Left lung (tissue), 10 donors: Measurements from ENCODE around the gene DSE. TPM values are rescaled to one million over a fixed set of nuclear protein-coding genes. Genes with fewer than 3 reads are reported as not detected.

ENCODE experiments used
- ATAC-seq: fragments of 200-7000 bp; cut with Tn5 transposase; one replicate; pipeline ENCODE4 v1.9.1; 2020; ENCODE audit warnings: moderate library complexity
- DNase-seq, 4 donors: peaks; one replicate each; pipeline ENCODE4 v3.0.0-alpha.2; 2013 to 2020
- H3K27ac ChIP-seq, 2 donors: fragments of 200-600 bp; sonication (generic) in 1 of 2; one replicate each; pipeline versions ENCODE4 v1.5.0 to v1.8.0; 2020 to 2021
- H3K27me3 ChIP-seq, 2 donors: fragments of 200-600 bp; sonication (generic) in 1 of 2; one replicate each; pipeline versions ENCODE4 v1.5.0 to v1.8.0; 2020 to 2021
- H3K36me3 ChIP-seq, 2 donors: fragments of 200-600 bp; sonication (generic) in 1 of 2; one replicate each; pipeline versions ENCODE4 v1.5.0 to v1.8.0; 2020 to 2021
- H3K4me1 ChIP-seq, 2 donors: fragments of 200-600 bp; one replicate each; pipeline ENCODE4 v1.8.0; 2021
- H3K4me3 ChIP-seq, 2 donors: fragments of 200-600 bp; sonication (generic) in 1 of 2; one replicate each; pipeline versions ENCODE4 v1.5.0 to v1.8.0; 2020 to 2021; ENCODE audit warnings: mild to moderate bottlenecking in 1 of 2
- H3K9me3 ChIP-seq, 2 donors: fragments of 200-600 bp; sonication (generic) in 1 of 2; one replicate each; pipeline versions ENCODE4 v1.5.0 to v1.8.0; 2020 to 2021
- CTCF ChIP-seq, 2 donors: fragments of 200-600 bp; sonication (generic) in 1 of 2; IDR thresholded peaks; one replicate each; pipeline versions ENCODE4 v1.5.0 to v1.8.0; 2021; ENCODE audit warnings: antibody characterized with exemption in 2 of 2
- intact Hi-C, 2 donors: fragments of 100-400 bp; cut with DNase I; formaldehyde crosslinking; loops; one replicate each; pipeline versions ENCODE4 v1.11.2 to v1.14.2; 2022
- polyA plus RNA-seq, 6 donors: library from polyadenylated mRNA; unstranded; fragments of 120-200 nt; gene quantifications; one replicate each; pipeline ENCODE4 v1.2.1, GENCODE V29; 2013; ENCODE audit not compliant: insufficient read length in 6 of 6
- total RNA-seq, 2 donors: library from RNA; stranded (reverse); fragmentation: NEBNext Ultra II Directional; extraction: Animal tissue kit (Norgen Biotek cat#: 25700); gene quantifications; one replicate each; pipeline ENCODE4 v1.2.1, GENCODE V29; 2021
- donor health status: DM: no; HTN: yes; CAD: no.
- donor health status: DM: no; HTN: no; CAD: no.

The DSE gene
- total and polyA plus RNA-seq, 8 donors = 39.7 to 85.6 (median 51.0) TPM

GRCh38 chr6:116450769-116451740, 80.3 kb downstream of the DSE start:
- intact Hi-C loops = no loop called here
- no peak overlapping the region for H3K4me3 ChIP-seq
- peak in 2 of 4 donors; percentile 66 to 80 for DNase-seq
- ATAC-seq = peak; percentile 76
- no peaks in the 10 kb centered on the region for H3K36me3 ChIP-seq
- no peaks in the 10 kb centered on the region for H3K9me3 ChIP-seq
- peaks cover 3 to 55% of the 10 kb centered on the region in 2 donors for H3K4me1 ChIP-seq
- peak overlapping the region in 1 of 2 donors; percentile 31 for H3K27ac ChIP-seq
- H3K27me3 ChIP-seq = no peaks in the 10 kb centered on the region
- TF ChIP-seq CTCF (IDR thresholded peaks at IDR 0.05) = no peak

DNA sequence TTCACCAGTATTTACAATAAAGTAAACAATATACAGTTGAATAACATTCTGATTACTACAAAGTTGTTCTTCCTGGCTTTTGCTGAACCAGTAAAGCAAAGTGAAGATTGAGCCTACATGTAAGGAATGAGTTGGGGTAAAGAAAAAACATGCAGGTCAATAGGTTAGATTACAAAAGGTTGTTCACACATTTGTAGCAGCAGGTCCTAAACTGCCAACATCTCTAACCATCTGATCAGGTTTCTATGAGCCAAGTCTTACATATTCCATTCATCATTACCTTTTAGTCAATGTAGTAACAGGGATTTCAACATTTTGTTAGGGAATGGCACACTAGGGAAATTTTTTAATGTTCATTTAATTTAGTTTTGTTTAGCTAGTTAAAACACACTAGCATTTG, 81.2 kb downstream of the DSE start:
- ATAC-seq (no peak), DNase-seq (no peak)
- H3K9me3 ChIP-seq = no peaks in the 10 kb centered on the region
- H3K27me3 ChIP-seq = no peaks in the 10 kb centered on the region
- intact Hi-C loops = no loop called here
- peaks cover 3 to 53% of the 10 kb centered on the region in 2 donors for H3K4me1 ChIP-seq
- H3K4me3 ChIP-seq = no peak overlapping the region
- peak overlapping the region in 1 of 2 donors; percentile 31 for H3K27ac ChIP-seq
- TF ChIP-seq CTCF (IDR thresholded peaks at IDR 0.05) = no peak
- no peaks in the 10 kb centered on the region for H3K36me3 ChIP-seq

GRCh38 chr6:116452531-116452930, 81.8 kb downstream of the DSE start:
- Histone ChIP-seq H3K27me3 (no peaks in the 10 kb centered on the region), H3K27ac (no peak overlapping the region), H3K9me3 (no peaks in the 10 kb centered on the region), H3K4me1 (peaks cover 0 to 52% of the 10 kb centered on the region in 2 donors), H3K36me3 (no peaks in the 10 kb centered on the region), H3K4me3 (no peak overlapping the region)
- no peak for TF ChIP-seq CTCF (IDR thresholded peaks at IDR 0.05)
- DNase-seq (no peak), ATAC-seq (no peak)
- intact Hi-C loops = no loop called here

DNA sequence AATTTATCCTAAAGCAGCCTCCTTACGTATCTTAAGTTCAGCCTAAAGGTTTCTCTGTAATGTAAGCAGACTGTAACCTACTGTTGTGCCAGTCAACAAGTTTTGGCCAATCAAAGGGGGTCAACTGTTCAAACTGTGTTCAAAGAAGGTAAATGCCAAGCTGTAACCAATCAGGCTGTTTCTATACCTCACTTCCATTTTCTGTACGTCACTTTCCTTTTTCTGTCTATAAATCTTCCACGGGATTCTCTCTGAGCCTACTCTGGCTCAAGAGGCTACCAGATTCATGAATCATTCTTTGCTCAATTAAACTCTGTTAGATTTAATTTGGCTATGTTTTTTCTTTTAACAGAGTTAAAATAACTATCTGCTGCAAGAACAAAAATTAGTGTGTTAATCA, 85.4 kb downstream of the DSE start:
- DNase-seq (no peak), ATAC-seq (no peak)
- no peak overlapping the region for H3K27ac ChIP-seq
- intact Hi-C loops = no loop called here
- H3K4me1 ChIP-seq = peaks cover 0 to 25% of the 10 kb centered on the region in 2 donors
- H3K4me3 ChIP-seq = no peak overlapping the region
- no peaks in the 10 kb centered on the region for H3K9me3 ChIP-seq
- H3K27me3 ChIP-seq = no peaks in the 10 kb centered on the region
- H3K36me3 ChIP-seq = no peaks in the 10 kb centered on the region
- no peak for TF ChIP-seq CTCF (IDR thresholded peaks at IDR 0.05)

DNA sequence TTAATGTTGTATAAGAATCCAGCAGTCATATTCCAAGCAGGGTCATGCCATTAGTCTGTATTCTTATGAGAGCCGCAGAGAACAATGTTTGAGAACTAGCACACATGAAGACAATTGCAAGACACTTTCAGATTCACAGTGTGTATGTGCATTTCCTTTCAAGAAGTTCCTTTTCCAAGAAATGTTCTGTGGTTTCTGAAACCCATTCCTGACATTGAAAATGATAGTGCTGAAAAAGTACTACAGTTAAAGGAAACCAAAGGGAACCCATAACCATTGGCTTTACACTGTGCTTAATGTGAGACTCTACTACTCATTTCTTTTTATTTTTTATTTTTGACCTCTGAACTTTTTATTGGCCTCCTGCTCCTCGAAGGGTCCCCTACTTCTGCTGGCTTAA, 86.2 kb downstream of the DSE start:
- intact Hi-C loops = no loop called here
- Histone ChIP-seq H3K4me3 (no peak overlapping the region), H3K4me1 (peaks cover 0 to 24% of the 10 kb centered on the region in 2 donors), H3K27me3 (peaks cover 0 to 3% of the 10 kb centered on the region in 2 donors), H3K9me3 (no peaks in the 10 kb centered on the region), H3K27ac (no peak overlapping the region), H3K36me3 (no peaks in the 10 kb centered on the region)
- DNase-seq = no peak
- ATAC-seq = no peak
- TF ChIP-seq CTCF (IDR thresholded peaks at IDR 0.05) = no peak
